ENCODE results near the gene KHDRBS2. TPM values are rescaled to one million over a fixed set of nuclear protein-coding genes. Genes with fewer than 3 reads are reported as not detected.
"Not testable (repeated sequence)": the region's sequence is repeated elsewhere in the genome, so short reads cannot be mapped to it uniquely, and the experiment has no call there.

The KHDRBS2 gene
- total and polyA plus RNA-seq, 11 donors: 0.15 to 0.29 TPM; not detected in 9

GRCh38 chr6:61810047-61810446 lies 476.0 kb downstream of the KHDRBS2 start:
- no peaks in the 10 kb centered on the region for H3K36me3 ChIP-seq
- no peak overlapping the region for H3K27ac ChIP-seq
- no peak for DNase-seq
- no peak for ATAC-seq
- WGBS, 4 donors: 34 to 73% (median 64%) methylated on average over 3 of the region's 3 CpGs
- no peaks in the 10 kb centered on the region for H3K4me1 ChIP-seq
- no peak overlapping the region for H3K4me3 ChIP-seq
- H3K9me3 ChIP-seq: no peaks in the 10 kb centered on the region
- intact Hi-C loops (cut with DNase I): loop anchor here in 1 of 10 donors (10.0 kb wide), 1 partner anchor 475 kb away; the partner anchor contains the start of gene KHDRBS2
- no peaks in the 10 kb centered on the region for H3K27me3 ChIP-seq
- TF ChIP-seq POLR2A (IDR thresholded peaks at IDR 0.05) (no peak), CTCF (IDR thresholded peaks at IDR 0.05) (no peak)

GRCh38 chr6:61809004-61809595 lies 476.9 kb downstream of the KHDRBS2 start:
- Histone ChIP-seq H3K36me3 (no peaks in the 10 kb centered on the region), H3K4me1 (no peaks in the 10 kb centered on the region), H3K27me3 (no peaks in the 10 kb centered on the region), H3K9me3 (peaks cover 0 to 9% (median 0%) of the 10 kb centered on the region in 12 donors), H3K27ac (no peak overlapping the region), H3K4me3 (no peak overlapping the region)
- no peak for TF ChIP-seq POLR2A (IDR thresholded peaks at IDR 0.05)
- TF ChIP-seq CTCF (IDR thresholded peaks at IDR 0.05): peak in 9 of 12 donors; percentile 11 to 55 (median 19)
- ATAC-seq (no peak), DNase-seq (no peak)
- intact Hi-C loops (cut with DNase I): no loop called here
- 4 to 14% (median 10%) methylated on average over 1 of the region's 1 CpG for WGBS, 4 donors

- Histone ChIP-seq H3K9me3 (no peaks in the 10 kb centered on the region), H3K4me3 (no peak overlapping the region), H3K27me3 (no peaks in the 10 kb centered on the region), H3K4me1 (no peaks in the 10 kb centered on the region), H3K27ac (no peak overlapping the region), H3K36me3 (no peaks in the 10 kb centered on the region)
- WGBS, 4 donors: 74 to 87% (median 83%) methylated on average over 1 of the region's 1 CpG
- TF ChIP-seq POLR2A (IDR thresholded peaks at IDR 0.05): no peak
- TF ChIP-seq CTCF (IDR thresholded peaks at IDR 0.05): no peak
- DNase-seq (no peak), ATAC-seq (no peak)
- intact Hi-C loops (cut with DNase I): no loop called here
Measured at GRCh38 chr6:61787998-61788397, 498.0 kb downstream of the KHDRBS2 start.

- H3K9me3 ChIP-seq; H3K27me3 ChIP-seq; H3K36me3 ChIP-seq; ATAC-seq; DNase-seq; intact Hi-C loops (cut with DNase I); H3K4me1 ChIP-seq; H3K4me3 ChIP-seq; H3K27ac ChIP-seq: not testable (repeated sequence)
- 83 to 96% (median 93%) methylated on average over 10 to 11 of the region's 11 CpGs for WGBS, 4 donors
Measured at GRCh38 chr6:61769446-61769845, 516.6 kb downstream of the KHDRBS2 start.

- Histone ChIP-seq H3K36me3 (no peaks in the 10 kb centered on the region), H3K4me3 (no peak overlapping the region), H3K27me3 (no peaks in the 10 kb centered on the region), H3K4me1 (no peaks in the 10 kb centered on the region), H3K27ac (no peak overlapping the region), H3K9me3 (peaks cover 0 to 20% (median 0%) of the 10 kb centered on the region in 12 donors)
- no peak for ATAC-seq
- intact Hi-C loops (cut with DNase I): no loop called here
- TF ChIP-seq POLR2A (IDR thresholded peaks at IDR 0.05): no peak
- TF ChIP-seq CTCF (IDR thresholded peaks at IDR 0.05): no peak
- DNase-seq: no peak
- WGBS, 4 donors: 61 to 82% (median 76%) methylated on average over 1 of the region's 1 CpG
Measured at GRCh38 chr6:61755739-61756138, 530.3 kb downstream of the KHDRBS2 start.
